ENCODE results near the gene TWSG1.

Gene TWSG1

GRCh38 chr18:9334329-9334972 is at the start of gene TWSG1:
Gene TWSG1 (plus strand): TSS chr18:9334773. CDS start chr18:9337230, 2,457 bp downstream.
- DNase-seq: peak; percentile 98

- DNase-seq: no peak
These were observed 49.0 kb upstream of the TWSG1 start for GRCh38 chr18:9285604-9286003.

GRCh38 chr18:9287036-9287435 is 47.5 kb upstream of the TWSG1 start:
- DNase-seq: no peak

GRCh38 chr18:9289698-9290097 is 44.9 kb upstream of the TWSG1 start:
- no peak for DNase-seq

- no peak for DNase-seq
These were observed 44.4 kb upstream of the TWSG1 start for GRCh38 chr18:9290156-9290555.

GRCh38 chr18:9292047-9292446 is 42.5 kb upstream of the TWSG1 start:
- DNase-seq: no peak

- DNase-seq: no peak
These were observed 40.6 kb upstream of the TWSG1 start for GRCh38 chr18:9293948-9294347.

- DNase-seq: no peak
These were observed 38.2 kb upstream of the TWSG1 start for GRCh38 chr18:9296233-9297006.

- no peak for DNase-seq
These were observed 37.6 kb upstream of the TWSG1 start for GRCh38 chr18:9297007-9297393.

- DNase-seq: no peak
These were observed 30.0 kb upstream of the TWSG1 start for GRCh38 chr18:9304388-9305070.

- no peak for DNase-seq
These were observed 15.2 kb upstream of the TWSG1 start for GRCh38 chr18:9319333-9319732.

- no peak for DNase-seq
These were observed 13.5 kb upstream of the TWSG1 start for GRCh38 chr18:9321017-9321452.

- DNase-seq: no peak
These were observed 12.8 kb upstream of the TWSG1 start for GRCh38 chr18:9321736-9322135.

GRCh38 chr18:9322744-9323143 is 11.8 kb upstream of the TWSG1 start:
- no peak for DNase-seq

- no peak for DNase-seq
These were observed 10.7 kb upstream of the TWSG1 start for GRCh38 chr18:9323750-9324445.

GRCh38 chr18:9325716-9326115 is 8.9 kb upstream of the TWSG1 start:
- DNase-seq: no peak

GRCh38 chr18:9328776-9329175 is 5.8 kb upstream of the TWSG1 start:
- no peak for DNase-seq

- no peak for DNase-seq
These were observed 5.1 kb upstream of the TWSG1 start for GRCh38 chr18:9329471-9329870.

GRCh38 chr18:9330419-9330818 is 4.2 kb upstream of the TWSG1 start:
- DNase-seq: no peak

- no peak for DNase-seq
These were observed 888 bp upstream of the TWSG1 start for GRCh38 chr18:9333441-9334328.

- DNase-seq: no peak
These were observed 562 bp downstream of the TWSG1 start for GRCh38 chr18:9334973-9335696.

- DNase-seq: no peak
These were observed 1.1 kb downstream of the TWSG1 start for GRCh38 chr18:9335697-9336045.
